ENCODE measurements around the gene CAMTA1. TPM values are rescaled to one million over a fixed set of nuclear protein-coding genes. Genes with fewer than 3 reads are reported as not detected.

Gene CAMTA1
- total RNA-seq, 2 experiments from 2014 or later = 39.3 to 48.8 TPM

DNA sequence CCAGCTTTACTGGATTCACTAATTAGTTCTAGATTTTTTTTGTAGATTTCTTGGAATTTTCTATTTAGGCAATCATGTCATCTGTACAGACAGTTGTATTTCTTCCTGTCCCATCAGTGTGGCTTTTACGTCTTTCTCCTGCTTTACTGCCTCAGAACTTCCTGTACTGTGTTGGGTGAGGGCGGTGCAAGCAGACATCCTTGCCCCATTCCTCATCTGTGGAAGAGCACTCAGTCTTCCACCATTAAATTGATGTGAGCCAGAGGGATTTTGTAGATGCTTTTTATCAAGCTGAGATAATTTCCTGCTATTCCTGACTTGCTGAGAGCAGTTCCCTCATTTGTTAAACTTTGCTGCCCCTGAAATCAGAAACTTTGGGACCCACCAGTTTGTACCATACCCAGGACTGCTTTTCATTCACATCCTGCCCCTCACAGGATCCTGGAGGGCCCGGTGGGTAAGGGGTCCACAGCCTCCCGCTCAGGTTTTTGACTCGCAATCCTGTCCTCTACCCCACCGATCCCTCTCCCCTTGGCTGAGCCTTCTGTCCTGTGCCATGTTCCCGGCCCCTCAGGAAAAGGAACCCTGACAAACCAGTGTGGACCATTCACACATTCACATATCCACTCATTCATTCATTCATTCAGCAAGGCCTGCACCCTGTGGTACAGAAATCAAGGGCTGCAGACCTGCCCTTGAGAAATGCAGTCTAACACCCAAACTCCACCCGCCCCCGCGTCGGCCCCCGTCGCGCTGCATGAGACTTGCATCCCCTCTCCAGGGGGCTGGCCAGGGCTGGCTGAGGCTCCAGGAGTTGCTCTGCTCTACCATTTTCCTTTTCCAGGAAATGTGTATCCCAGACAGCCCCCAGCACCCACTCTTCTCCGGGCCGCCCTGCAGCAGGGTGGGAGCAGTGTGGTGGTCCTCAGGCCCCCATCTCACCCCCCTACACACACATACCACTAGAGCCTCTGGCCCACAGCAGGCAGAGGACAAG is 739.4 kb downstream of the CAMTA1 start:
- POLR2A ChIA-PET = no interaction called here

GRCh38 chr1:7525338-7526063 is 740.2 kb downstream of the CAMTA1 start:
- H3K36me3 Mint-ChIP-seq (ENCODE audit: low read depth) = no peaks in the 10 kb centered on the region
- POLR2A ChIA-PET = no interaction called here
- H3K4me1 Mint-ChIP-seq = no peaks in the 10 kb centered on the region
- no peaks in the 10 kb centered on the region for H3K9me3 Mint-ChIP-seq
- H3K27me3 Mint-ChIP-seq = no peaks in the 10 kb centered on the region
- DNase-seq = no peak
- H3K4me3 Mint-ChIP-seq = no peak overlapping the region
- CTCF ChIA-PET = no interaction called here
- no peak overlapping the region for H3K27ac Mint-ChIP-seq

More for the DNA sequence above, 739.4 kb downstream of the CAMTA1 start:
- H3K27me3 Mint-ChIP-seq = no peaks in the 10 kb centered on the region
- H3K36me3 Mint-ChIP-seq (ENCODE audit: low read depth) = no peaks in the 10 kb centered on the region
- CTCF ChIA-PET = no interaction called here
- H3K27ac Mint-ChIP-seq = no peak overlapping the region
- no peak for DNase-seq
- H3K4me3 Mint-ChIP-seq = no peak overlapping the region
- no peaks in the 10 kb centered on the region for H3K4me1 Mint-ChIP-seq
- no peaks in the 10 kb centered on the region for H3K9me3 Mint-ChIP-seq

- no peak overlapping the region for H3K4me3 Mint-ChIP-seq
- H3K27ac Mint-ChIP-seq = no peak overlapping the region
- CTCF ChIA-PET = no interaction called here
- no peaks in the 10 kb centered on the region for H3K27me3 Mint-ChIP-seq
- H3K9me3 Mint-ChIP-seq = no peaks in the 10 kb centered on the region
- H3K36me3 Mint-ChIP-seq (ENCODE audit: low read depth) = no peaks in the 10 kb centered on the region
- DNase-seq = no peak
- POLR2A ChIA-PET = no interaction called here
- no peaks in the 10 kb centered on the region for H3K4me1 Mint-ChIP-seq
These were observed 741.1 kb downstream of the CAMTA1 start for GRCh38 chr1:7526196-7526866.

DNA sequence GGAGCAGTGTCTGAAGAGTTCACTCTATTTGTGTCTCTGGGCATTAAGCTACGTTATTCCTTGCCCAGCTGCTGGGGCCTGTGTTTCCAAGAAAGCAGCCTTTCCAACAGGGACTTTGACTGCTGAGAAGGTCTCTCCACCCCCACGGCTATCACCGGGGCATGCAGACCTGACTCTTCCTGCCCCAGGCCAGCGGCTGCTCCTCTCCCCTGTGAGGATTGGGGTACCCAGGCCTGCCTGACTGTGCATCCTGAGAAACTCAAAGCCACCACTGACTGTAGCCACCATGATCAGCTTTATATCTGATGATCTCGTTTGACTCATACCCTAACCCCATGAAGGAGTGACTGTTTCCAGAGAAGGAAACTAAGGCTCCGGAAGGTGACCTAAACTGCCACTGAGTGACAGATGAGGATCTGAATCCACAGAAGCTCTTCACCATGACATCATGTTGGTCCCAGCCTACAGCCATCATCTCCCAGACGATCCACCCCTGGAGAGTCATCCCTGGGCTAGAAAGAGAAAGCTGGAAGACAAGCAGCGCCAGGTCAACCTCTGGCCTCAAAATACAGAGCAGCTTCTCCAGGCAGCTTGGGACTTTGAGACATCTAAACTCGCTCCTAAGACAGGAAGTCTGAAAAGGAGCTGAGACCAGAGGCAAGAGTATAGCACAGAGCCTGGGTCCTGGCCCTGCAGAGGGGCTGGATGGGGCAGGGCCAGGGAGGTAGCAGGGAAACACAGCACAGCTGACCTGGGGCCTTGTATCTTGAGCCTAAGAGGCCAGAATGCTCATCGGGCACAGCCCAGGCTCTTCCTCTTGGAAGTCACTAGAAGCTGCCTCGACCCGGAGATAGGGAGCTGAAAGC is 741.8 kb downstream of the CAMTA1 start:
- DNase-seq = no peak
- Mint-ChIP-seq H3K27ac (no peak overlapping the region), H3K4me3 (no peak overlapping the region), H3K36me3 (ENCODE audit: low read depth) (no peaks in the 10 kb centered on the region), H3K9me3 (no peaks in the 10 kb centered on the region), H3K27me3 (no peaks in the 10 kb centered on the region), H3K4me1 (no peaks in the 10 kb centered on the region)
- ChIA-PET CTCF (interaction anchor here (0.9 to 1.5 kb wide), 2 partner anchors 10 to 11 kb away, joined by 3 to 5 read pairs; no protein-coding TSS in a partner anchor), POLR2A (no interaction called here)

- no peaks in the 10 kb centered on the region for H3K4me1 Mint-ChIP-seq
- no peak overlapping the region for H3K27ac Mint-ChIP-seq
- no peak overlapping the region for H3K4me3 Mint-ChIP-seq
- no peak for DNase-seq
- POLR2A ChIA-PET = no interaction called here
- no peaks in the 10 kb centered on the region for H3K36me3 Mint-ChIP-seq (ENCODE audit: low read depth)
- H3K9me3 Mint-ChIP-seq = no peaks in the 10 kb centered on the region
- no peaks in the 10 kb centered on the region for H3K27me3 Mint-ChIP-seq
- CTCF ChIA-PET = interaction anchor here (0.9 to 1.5 kb wide), 2 partner anchors 9 to 10 kb away, joined by 3 to 5 read pairs; no protein-coding TSS in a partner anchor
These were observed 742.4 kb downstream of the CAMTA1 start for GRCh38 chr1:7527733-7528045.

- no peaks in the 10 kb centered on the region for H3K27me3 Mint-ChIP-seq
- no peaks in the 10 kb centered on the region for H3K4me1 Mint-ChIP-seq
- CTCF ChIA-PET = interaction anchor here (1.5 kb wide), 1 partner anchor 9 kb away, joined by 5 read pairs; no protein-coding TSS in a partner anchor
- H3K9me3 Mint-ChIP-seq = no peaks in the 10 kb centered on the region
- no peak overlapping the region for H3K27ac Mint-ChIP-seq
- POLR2A ChIA-PET = no interaction called here
- no peak overlapping the region for H3K4me3 Mint-ChIP-seq
- DNase-seq = no peak
- H3K36me3 Mint-ChIP-seq (ENCODE audit: low read depth) = no peaks in the 10 kb centered on the region
These were observed 743.3 kb downstream of the CAMTA1 start for GRCh38 chr1:7528386-7529198.

DNA sequence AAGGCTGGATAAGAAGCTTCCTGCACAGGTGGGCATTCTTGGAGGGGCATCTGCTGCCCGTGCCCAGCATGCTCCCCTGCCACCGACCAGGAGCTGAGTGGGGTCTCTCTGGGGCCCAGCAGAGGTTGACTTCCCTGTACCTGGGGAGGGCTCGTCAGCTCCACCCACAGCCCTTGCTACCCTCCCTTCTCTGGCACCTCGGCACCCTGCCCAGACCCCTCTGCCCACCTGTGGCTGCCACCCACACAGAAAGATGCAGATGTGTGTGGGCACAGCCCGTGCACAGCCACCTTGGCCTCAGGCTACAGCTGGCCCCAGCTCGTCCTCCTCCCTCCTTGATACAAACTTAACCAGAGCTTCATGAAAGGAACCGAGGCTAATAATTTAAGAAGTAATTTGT is 744.7 kb downstream of the CAMTA1 start:
- Mint-ChIP-seq H3K4me3 (no peak overlapping the region), H3K27ac (no peak overlapping the region), H3K27me3 (no peaks in the 10 kb centered on the region), H3K9me3 (no peaks in the 10 kb centered on the region), H3K4me1 (no peaks in the 10 kb centered on the region), H3K36me3 (ENCODE audit: low read depth) (no peaks in the 10 kb centered on the region)
- no peak for DNase-seq
- CTCF ChIA-PET = interaction anchor here (0.7 to 0.8 kb wide), 2 partner anchors 10 to 519 kb away, joined by 3 to 5 read pairs; no protein-coding TSS in a partner anchor
- POLR2A ChIA-PET = no interaction called here

DNA sequence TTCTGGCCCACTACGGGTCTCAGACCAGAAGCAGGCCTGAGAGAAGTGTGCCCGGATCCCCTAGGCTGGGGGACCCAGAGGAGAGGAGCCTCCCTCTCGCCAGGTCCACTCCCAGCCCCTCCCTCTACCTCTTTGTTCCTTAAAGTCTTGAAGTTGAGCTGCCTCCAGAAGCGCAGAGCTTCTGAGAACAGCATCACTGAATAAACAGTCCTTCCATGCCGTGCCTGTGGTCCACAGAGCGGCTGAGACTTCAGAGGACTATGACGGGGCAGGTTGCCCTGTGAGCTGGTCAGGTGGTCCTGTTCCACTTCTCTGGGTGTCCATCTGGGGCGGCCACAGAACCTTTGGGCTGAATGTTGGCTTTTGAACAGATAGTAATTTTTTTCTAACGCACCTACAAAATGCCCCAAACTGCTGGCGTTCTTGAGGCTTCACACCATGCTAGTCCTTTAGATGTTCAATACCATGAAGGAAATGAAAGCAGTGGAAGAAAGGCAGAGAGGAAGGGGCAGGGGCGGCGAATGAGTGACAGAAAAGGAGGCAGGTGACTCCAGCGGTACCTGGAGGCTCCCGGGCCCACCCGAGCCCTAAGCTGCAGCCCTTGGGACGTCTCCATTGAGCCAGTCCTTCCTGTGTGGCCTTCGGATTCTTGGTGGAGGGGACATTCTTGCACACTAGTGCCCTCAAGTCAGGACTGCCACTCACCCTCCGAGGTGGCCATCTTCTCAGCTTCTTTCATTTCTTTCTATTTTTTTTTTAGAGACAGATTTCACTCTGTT is 746.5 kb downstream of the CAMTA1 start:
- no peak overlapping the region for H3K4me3 Mint-ChIP-seq
- ChIA-PET POLR2A (no interaction called here), CTCF (no interaction called here)
- DNase-seq = no peak
- H3K27me3 Mint-ChIP-seq = no peaks in the 10 kb centered on the region
- no peaks in the 10 kb centered on the region for H3K9me3 Mint-ChIP-seq
- H3K27ac Mint-ChIP-seq = no peak overlapping the region
- no peaks in the 10 kb centered on the region for H3K36me3 Mint-ChIP-seq (ENCODE audit: low read depth)
- no peaks in the 10 kb centered on the region for H3K4me1 Mint-ChIP-seq

DNA sequence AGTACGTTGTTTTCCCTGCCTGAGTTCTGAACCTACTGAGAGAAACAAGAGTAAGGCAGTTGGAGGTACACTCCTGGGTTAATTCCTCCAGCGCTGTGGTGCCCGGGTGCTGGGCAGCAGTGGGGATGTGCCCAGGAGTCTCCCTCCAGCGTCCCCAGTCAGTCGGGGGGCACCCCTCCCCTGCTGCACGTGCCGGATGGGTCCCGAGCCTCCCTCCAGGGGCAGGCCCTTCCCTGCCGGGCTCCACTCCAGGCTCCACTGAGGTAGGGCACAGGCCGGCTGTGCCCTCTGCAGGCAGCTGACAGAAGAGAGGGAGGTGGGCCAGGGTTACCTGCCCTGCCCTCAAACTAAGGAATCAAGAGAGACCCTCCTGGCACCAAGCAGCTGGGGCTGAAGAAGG is 747.8 kb downstream of the CAMTA1 start:
- no peak for DNase-seq
- H3K4me1 Mint-ChIP-seq = no peaks in the 10 kb centered on the region
- H3K9me3 Mint-ChIP-seq = no peaks in the 10 kb centered on the region
- H3K27ac Mint-ChIP-seq = no peak overlapping the region
- H3K4me3 Mint-ChIP-seq = no peak overlapping the region
- CTCF ChIA-PET = no interaction called here
- POLR2A ChIA-PET = no interaction called here
- H3K27me3 Mint-ChIP-seq = no peaks in the 10 kb centered on the region
- H3K36me3 Mint-ChIP-seq (ENCODE audit: low read depth) = no peaks in the 10 kb centered on the region

- CTCF ChIA-PET = no interaction called here
- DNase-seq = no peak
- H3K27ac Mint-ChIP-seq = no peak overlapping the region
These were observed 749.0 kb downstream of the CAMTA1 start for GRCh38 chr1:7534061-7534825.

DNA sequence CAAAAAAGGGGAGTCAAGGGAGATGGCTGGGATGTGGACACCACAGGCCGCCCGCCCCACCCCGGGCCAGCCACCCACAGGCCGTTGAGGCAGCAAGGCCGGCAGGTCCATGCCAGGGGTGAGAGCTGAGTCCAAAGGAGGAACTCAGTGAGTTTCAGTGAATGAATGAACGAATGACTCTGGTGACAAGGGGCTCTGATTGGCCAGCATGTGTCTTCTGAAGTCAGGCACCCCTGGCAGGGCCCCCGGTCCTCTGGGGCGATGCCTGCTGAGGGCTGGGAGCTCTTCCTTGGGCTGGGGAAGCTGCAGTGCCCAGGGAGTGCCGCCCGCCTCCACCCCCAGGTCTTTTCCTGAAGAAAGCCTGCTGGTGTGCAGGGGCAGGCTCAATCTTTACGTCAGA is 749.8 kb downstream of the CAMTA1 start:
- POLR2A ChIA-PET = no interaction called here
- no peak overlapping the region for H3K27ac Mint-ChIP-seq
- H3K9me3 Mint-ChIP-seq = no peaks in the 10 kb centered on the region
- no peak overlapping the region for H3K4me3 Mint-ChIP-seq
- H3K36me3 Mint-ChIP-seq (ENCODE audit: low read depth) = no peaks in the 10 kb centered on the region
- CTCF ChIA-PET = no interaction called here
- no peaks in the 10 kb centered on the region for H3K4me1 Mint-ChIP-seq
- no peak for DNase-seq
- no peaks in the 10 kb centered on the region for H3K27me3 Mint-ChIP-seq

More at GRCh38 chr1:7534061-7534825, 749.0 kb downstream of the CAMTA1 start:
- Mint-ChIP-seq H3K4me3 (no peak overlapping the region), H3K4me1 (no peaks in the 10 kb centered on the region), H3K27me3 (no peaks in the 10 kb centered on the region), H3K9me3 (no peaks in the 10 kb centered on the region), H3K36me3 (ENCODE audit: low read depth) (no peaks in the 10 kb centered on the region)
- POLR2A ChIA-PET = no interaction called here
